Osteoblast (primary cell): ENCODE data around the gene HPX. TPM values are rescaled to one million over a fixed set of nuclear protein-coding genes. Genes with fewer than 3 reads are reported as not detected.

Source experiments
- DNase-seq: peaks from one replicate; pipeline ENCODE4 v3.0.0; 2011; ENCODE audit warnings: low spot score, mixed read lengths; ENCODE audit not compliant: insufficient read length; ENCODE audit errors: missing footprints
- H2AFZ ChIP-seq: 2 replicates; pipeline ENCODE4 v1.6.0; 2011; ENCODE audit warnings: mild to moderate bottlenecking, low read length
- H3K27ac ChIP-seq: 2 replicates; pipeline ENCODE4 v1.5.1; 2011; ENCODE audit warnings: mild to moderate bottlenecking, low read depth, low read length, moderate library complexity
- H3K27me3 ChIP-seq: 2 replicates; pipeline ENCODE4 v1.6.0; 2012; ENCODE audit warnings: mild to moderate bottlenecking, control low read depth, inconsistent platforms, low read length, moderate library complexity; ENCODE audit not compliant: insufficient read depth
- H3K36me3 ChIP-seq: 2 replicates; pipeline ENCODE4 v1.5.1; 2011; ENCODE audit warnings: mild to moderate bottlenecking, low read length, control low read depth, moderate library complexity; ENCODE audit not compliant: insufficient read depth
- H3K4me1 ChIP-seq: 2 replicates; pipeline ENCODE4 v1.5.1; 2011; ENCODE audit warnings: mild to moderate bottlenecking, low read length, control low read depth, moderate library complexity; ENCODE audit not compliant: insufficient read depth
- H3K4me2 ChIP-seq: 2 replicates; pipeline ENCODE4 v1.6.0; 2011; ENCODE audit warnings: mild to moderate bottlenecking, low read length; ENCODE audit not compliant: insufficient read depth
- H3K4me3 ChIP-seq: fragments of 200-600 bp; sonication (generic); 3 replicates; pipeline ENCODE4 v1.5.1; 2012; ENCODE audit warnings: mild to moderate bottlenecking, low read length, inconsistent platforms; ENCODE audit not compliant: insufficient read depth
- H3K79me2 ChIP-seq: 2 replicates; pipeline ENCODE4 v1.6.0; 2012; ENCODE audit warnings: mild to moderate bottlenecking, low read length, control low read depth, inconsistent platforms; ENCODE audit not compliant: insufficient read depth
- H3K9me3 ChIP-seq: 2 replicates; pipeline ENCODE4 v1.5.1; 2011; ENCODE audit warnings: low read depth, low read length, control low read depth
- H4K20me1 ChIP-seq: 2 replicates; pipeline ENCODE4 v1.6.0; 2012; ENCODE audit warnings: mild to moderate bottlenecking, low read length, control low read depth; ENCODE audit not compliant: insufficient read depth
- total RNA-seq: library from RNA; depleted of rRNA; stranded (reverse); fragments of >200 nt; gene quantifications from 2 replicates; pipeline ENCODE4 v1.2.3, GENCODE V29; 2012
- TF ChIP-seq, protein P1 (sequence below): IDR thresholded peaks from 2 replicates; pipeline ENCODE4 v1.5.1; 2011; ENCODE audit warnings: mild to moderate bottlenecking, low read depth, low read length, moderate library complexity; ENCODE audit errors: extremely low read depth

Gene HPX
- total RNA-seq, 1 donor, result 1.1 TPM

DNA sequence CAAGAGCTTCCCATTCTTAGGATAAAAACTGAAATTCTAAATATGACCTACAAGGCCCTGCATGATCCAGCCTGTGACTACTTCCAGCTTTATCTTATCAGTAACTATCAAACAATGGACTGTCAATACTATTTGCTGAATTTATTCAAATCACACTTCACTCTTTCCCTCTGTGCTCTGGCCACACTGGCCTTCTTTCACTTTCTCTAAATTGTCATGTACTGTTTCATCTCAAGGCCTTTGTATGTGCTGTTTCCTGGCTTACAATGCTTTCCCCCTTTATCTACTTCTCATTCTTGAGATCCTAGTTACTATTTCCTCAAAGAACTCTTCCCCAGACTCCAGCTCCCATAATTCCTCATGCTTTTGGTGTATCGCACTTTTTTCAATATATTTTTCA, 46.2 kb upstream of the HPX start:
- no peaks in the 10 kb centered on the region for H3K9me3 ChIP-seq
- H3K4me2 ChIP-seq, result no peak overlapping the region
- H4K20me1 ChIP-seq, result peaks cover 12% of the 10 kb centered on the region
- peaks cover 9% of the 10 kb centered on the region for H3K4me1 ChIP-seq
- H3K27ac ChIP-seq, result no peak overlapping the region
- no peaks in the 10 kb centered on the region for H3K27me3 ChIP-seq
- H3K79me2 ChIP-seq, result peaks cover 39% of the 10 kb centered on the region
- peaks cover 55% of the 10 kb centered on the region for H3K36me3 ChIP-seq
- no peak for DNase-seq
- H2AFZ ChIP-seq, result no peak overlapping the region
- H3K4me3 ChIP-seq, result no peak overlapping the region
- TF ChIP-seq, protein P1, sequence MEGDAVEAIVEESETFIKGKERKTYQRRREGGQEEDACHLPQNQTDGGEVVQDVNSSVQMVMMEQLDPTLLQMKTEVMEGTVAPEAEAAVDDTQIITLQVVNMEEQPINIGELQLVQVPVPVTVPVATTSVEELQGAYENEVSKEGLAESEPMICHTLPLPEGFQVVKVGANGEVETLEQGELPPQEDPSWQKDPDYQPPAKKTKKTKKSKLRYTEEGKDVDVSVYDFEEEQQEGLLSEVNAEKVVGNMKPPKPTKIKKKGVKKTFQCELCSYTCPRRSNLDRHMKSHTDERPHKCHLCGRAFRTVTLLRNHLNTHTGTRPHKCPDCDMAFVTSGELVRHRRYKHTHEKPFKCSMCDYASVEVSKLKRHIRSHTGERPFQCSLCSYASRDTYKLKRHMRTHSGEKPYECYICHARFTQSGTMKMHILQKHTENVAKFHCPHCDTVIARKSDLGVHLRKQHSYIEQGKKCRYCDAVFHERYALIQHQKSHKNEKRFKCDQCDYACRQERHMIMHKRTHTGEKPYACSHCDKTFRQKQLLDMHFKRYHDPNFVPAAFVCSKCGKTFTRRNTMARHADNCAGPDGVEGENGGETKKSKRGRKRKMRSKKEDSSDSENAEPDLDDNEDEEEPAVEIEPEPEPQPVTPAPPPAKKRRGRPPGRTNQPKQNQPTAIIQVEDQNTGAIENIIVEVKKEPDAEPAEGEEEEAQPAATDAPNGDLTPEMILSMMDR, result no peak

DNA sequence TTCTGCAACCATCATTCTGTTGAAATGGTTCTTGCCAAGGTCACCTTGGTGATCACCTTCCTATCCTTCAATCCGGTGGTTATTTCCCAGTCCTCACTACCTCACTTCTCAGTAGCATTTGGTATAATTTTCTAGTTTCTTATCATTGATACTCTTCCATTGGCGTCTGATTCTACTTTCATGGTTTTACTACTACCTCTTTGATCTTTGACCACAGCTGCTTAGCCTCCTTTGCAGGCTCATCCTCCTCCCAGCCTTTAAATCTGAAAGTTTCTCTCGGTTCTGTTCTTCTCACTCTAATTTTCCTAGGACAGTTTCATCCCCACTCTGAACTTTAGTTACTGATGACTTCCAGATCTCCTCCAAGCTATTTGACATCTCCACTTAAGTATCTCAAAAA, 45.5 kb upstream of the HPX start:
- DNase-seq, result no peak
- no peaks in the 10 kb centered on the region for H3K9me3 ChIP-seq
- TF ChIP-seq, protein P1, result no peak
- no peak overlapping the region for H3K4me3 ChIP-seq
- no peak overlapping the region for H2AFZ ChIP-seq
- peaks cover 16% of the 10 kb centered on the region for H4K20me1 ChIP-seq
- peaks cover 45% of the 10 kb centered on the region for H3K79me2 ChIP-seq
- H3K4me2 ChIP-seq, result no peak overlapping the region
- peaks cover 12% of the 10 kb centered on the region for H3K4me1 ChIP-seq
- peaks cover 52% of the 10 kb centered on the region for H3K36me3 ChIP-seq
- no peaks in the 10 kb centered on the region for H3K27me3 ChIP-seq
- no peak overlapping the region for H3K27ac ChIP-seq

DNA sequence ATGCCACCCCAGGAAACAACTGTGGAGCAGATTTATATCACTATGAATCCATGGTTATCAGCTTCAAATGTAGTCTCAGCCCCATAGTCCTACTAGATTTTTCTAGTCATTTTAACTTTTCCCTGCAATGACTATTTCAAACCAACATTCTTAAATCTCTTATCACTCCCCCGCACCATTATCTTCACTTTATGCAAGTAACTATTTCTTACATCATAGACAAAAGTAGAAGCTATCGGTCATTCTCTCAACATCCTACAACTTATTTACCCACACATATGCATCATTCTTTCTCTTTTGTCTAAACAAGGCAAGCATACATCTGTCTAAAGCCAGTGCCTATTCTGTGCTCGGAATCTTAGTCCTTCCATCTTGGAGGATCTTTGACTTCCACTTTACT, 44.9 kb upstream of the HPX start:
- Histone ChIP-seq H3K79me2 (peaks cover 50% of the 10 kb centered on the region), H3K4me1 (peaks cover 14% of the 10 kb centered on the region), H2AFZ (no peak overlapping the region), H3K27me3 (no peaks in the 10 kb centered on the region), H3K36me3 (peaks cover 52% of the 10 kb centered on the region), H3K4me3 (no peak overlapping the region), H3K4me2 (no peak overlapping the region), H3K9me3 (no peaks in the 10 kb centered on the region), H3K27ac (no peak overlapping the region), H4K20me1 (peaks cover 16% of the 10 kb centered on the region)
- no peak for DNase-seq
- TF ChIP-seq, protein P1, result no peak

DNA sequence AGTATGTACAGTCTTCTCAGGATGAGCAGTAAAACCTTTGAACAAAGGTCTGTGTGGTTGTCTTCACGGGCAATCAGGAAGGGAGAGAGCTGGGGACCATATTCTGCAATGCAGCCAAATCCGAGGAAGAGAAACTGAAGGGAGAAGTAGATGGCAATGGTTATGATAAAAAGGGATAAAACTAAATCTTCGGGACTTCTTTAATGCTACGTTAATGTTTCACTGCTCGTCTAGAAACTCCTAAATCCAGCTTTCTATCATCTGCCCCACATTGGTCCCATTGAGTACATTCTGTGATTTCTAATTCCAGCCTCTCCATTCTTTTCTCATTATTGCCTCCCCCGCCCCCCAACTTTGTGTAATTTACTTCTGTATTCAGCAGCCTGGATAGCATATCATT, 42.2 kb upstream of the HPX start:
- H4K20me1 ChIP-seq, result peaks cover 31% of the 10 kb centered on the region
- no peak for DNase-seq
- peaks cover 25% of the 10 kb centered on the region for H3K4me1 ChIP-seq
- H3K36me3 ChIP-seq, result peaks cover 67% of the 10 kb centered on the region
- H3K79me2 ChIP-seq, result peaks cover 75% of the 10 kb centered on the region
- H3K9me3 ChIP-seq, result no peaks in the 10 kb centered on the region
- H2AFZ ChIP-seq, result no peak overlapping the region
- peak overlapping the region; percentile 94 for H3K4me2 ChIP-seq
- TF ChIP-seq, protein P1, result no peak
- no peaks in the 10 kb centered on the region for H3K27me3 ChIP-seq
- no peak overlapping the region for H3K4me3 ChIP-seq
- peak overlapping the region; percentile 97 for H3K27ac ChIP-seq
